ENCODE data around the gene TOMM34. TPM values are rescaled to one million over a fixed set of nuclear protein-coding genes. Genes with fewer than 3 reads are reported as not detected.

Gene TOMM34
- total and polyA plus RNA-seq, 2 experiments from 2014 or later, result 32.0 to 50.0 TPM

DNA sequence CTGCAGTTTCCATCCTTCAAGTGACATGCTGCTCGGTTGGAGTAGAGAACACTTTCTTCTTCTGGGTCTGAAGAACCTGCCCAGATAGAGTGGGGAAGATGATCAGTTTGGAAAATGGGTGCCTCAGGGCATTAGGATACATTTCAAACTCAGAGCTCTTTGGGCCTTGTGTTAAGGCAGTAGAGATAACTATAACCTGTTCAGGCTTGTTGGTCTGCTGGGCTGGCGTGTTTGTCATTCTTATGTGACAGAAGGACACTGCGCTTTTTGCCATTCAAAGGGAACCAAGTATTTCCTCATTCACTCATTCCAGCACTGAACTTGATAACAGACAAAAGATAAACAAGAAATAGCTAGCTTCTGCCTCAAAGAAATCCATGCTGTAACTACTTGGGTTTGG is 3.8 kb downstream of the TOMM34 start:
- DNase-seq (ENCODE audit: low spot score), result peak; percentile 18
- Histone ChIP-seq H3K36me3 (replicated peaks; ENCODE audit: insufficient read depth, low read depth) (peaks cover 6% of the 10 kb centered on the region), H3K27me3 (no peaks in the 10 kb centered on the region), H3K4me3 (no peak overlapping the region), H3K9me2 (replicated peaks; ENCODE audit: insufficient read depth) (no peaks in the 10 kb centered on the region), H3K9me3 (ENCODE audit: low read depth) (no peaks in the 10 kb centered on the region), H3K27ac (peak overlapping the region; percentile 13), H4K20me1 (ENCODE audit: insufficient read depth, poor library complexity, severe bottlenecking) (no peaks in the 10 kb centered on the region), H3K4me1 (ENCODE audit: insufficient read depth) (peaks cover 18% of the 10 kb centered on the region), H2AFZ (no peak overlapping the region), H3K4me2 (no peak overlapping the region), H3K79me2 (peaks cover 35% of the 10 kb centered on the region)
- WGBS (ENCODE audit: low lambda C conversion rate, missing lambda C conversion rate), result 76% methylated on average over 3 of the region's 3 CpGs
- TF ChIP-seq EZH2 (IDR thresholded peaks at IDR 0.05; ENCODE audit: borderline replicate concordance), result no peak
- TF ChIP-seq, protein P1, sequence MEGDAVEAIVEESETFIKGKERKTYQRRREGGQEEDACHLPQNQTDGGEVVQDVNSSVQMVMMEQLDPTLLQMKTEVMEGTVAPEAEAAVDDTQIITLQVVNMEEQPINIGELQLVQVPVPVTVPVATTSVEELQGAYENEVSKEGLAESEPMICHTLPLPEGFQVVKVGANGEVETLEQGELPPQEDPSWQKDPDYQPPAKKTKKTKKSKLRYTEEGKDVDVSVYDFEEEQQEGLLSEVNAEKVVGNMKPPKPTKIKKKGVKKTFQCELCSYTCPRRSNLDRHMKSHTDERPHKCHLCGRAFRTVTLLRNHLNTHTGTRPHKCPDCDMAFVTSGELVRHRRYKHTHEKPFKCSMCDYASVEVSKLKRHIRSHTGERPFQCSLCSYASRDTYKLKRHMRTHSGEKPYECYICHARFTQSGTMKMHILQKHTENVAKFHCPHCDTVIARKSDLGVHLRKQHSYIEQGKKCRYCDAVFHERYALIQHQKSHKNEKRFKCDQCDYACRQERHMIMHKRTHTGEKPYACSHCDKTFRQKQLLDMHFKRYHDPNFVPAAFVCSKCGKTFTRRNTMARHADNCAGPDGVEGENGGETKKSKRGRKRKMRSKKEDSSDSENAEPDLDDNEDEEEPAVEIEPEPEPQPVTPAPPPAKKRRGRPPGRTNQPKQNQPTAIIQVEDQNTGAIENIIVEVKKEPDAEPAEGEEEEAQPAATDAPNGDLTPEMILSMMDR (IDR thresholded peaks at IDR 0.05; ENCODE audit: poor library complexity), result no peak
- TF ChIP-seq EZH2phosphoT487 (IDR thresholded peaks at IDR 0.05; ENCODE audit: low read depth, severe bottlenecking, unreplicated experiment), result no peak

DNA sequence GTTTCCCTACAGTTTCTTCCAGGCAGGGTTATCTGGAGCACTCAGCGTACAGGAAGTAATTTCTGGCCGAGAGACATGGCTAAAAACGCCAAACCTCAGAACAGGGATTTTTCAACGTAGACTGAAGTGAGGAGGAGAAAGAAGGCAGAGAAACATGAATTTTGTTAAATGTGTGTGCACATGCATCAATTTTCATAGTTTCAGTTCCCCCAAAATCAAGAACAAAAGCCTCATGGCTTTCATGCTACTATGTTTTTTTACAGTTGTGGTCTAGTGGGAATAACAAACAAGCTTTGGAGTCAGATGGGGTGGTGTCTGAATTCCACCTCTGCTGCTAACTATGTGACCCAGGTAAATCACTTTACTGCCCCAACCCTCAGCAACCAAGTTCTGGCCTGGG is 4.9 kb downstream of the TOMM34 start:
- Histone ChIP-seq H3K9me3 (ENCODE audit: low read depth) (no peaks in the 10 kb centered on the region), H4K20me1 (ENCODE audit: insufficient read depth, poor library complexity, severe bottlenecking) (no peaks in the 10 kb centered on the region), H3K9me2 (replicated peaks; ENCODE audit: insufficient read depth) (no peaks in the 10 kb centered on the region), H2AFZ (no peak overlapping the region), H3K36me3 (replicated peaks; ENCODE audit: insufficient read depth, low read depth) (peaks cover 6% of the 10 kb centered on the region), H3K4me1 (ENCODE audit: insufficient read depth) (peaks cover 12% of the 10 kb centered on the region), H3K27ac (no peak overlapping the region), H3K27me3 (no peaks in the 10 kb centered on the region), H3K79me2 (peaks cover 35% of the 10 kb centered on the region), H3K4me3 (no peak overlapping the region), H3K4me2 (no peak overlapping the region)
- no peak for TF ChIP-seq EZH2phosphoT487 (IDR thresholded peaks at IDR 0.05; ENCODE audit: low read depth, severe bottlenecking, unreplicated experiment)
- TF ChIP-seq, protein P1 (IDR thresholded peaks at IDR 0.05; ENCODE audit: poor library complexity), result no peak
- no peak for TF ChIP-seq EZH2 (IDR thresholded peaks at IDR 0.05; ENCODE audit: borderline replicate concordance)
- WGBS (ENCODE audit: low lambda C conversion rate, missing lambda C conversion rate), result 92% methylated on average over 4 of the region's 4 CpGs
- DNase-seq (ENCODE audit: low spot score), result no peak

DNA sequence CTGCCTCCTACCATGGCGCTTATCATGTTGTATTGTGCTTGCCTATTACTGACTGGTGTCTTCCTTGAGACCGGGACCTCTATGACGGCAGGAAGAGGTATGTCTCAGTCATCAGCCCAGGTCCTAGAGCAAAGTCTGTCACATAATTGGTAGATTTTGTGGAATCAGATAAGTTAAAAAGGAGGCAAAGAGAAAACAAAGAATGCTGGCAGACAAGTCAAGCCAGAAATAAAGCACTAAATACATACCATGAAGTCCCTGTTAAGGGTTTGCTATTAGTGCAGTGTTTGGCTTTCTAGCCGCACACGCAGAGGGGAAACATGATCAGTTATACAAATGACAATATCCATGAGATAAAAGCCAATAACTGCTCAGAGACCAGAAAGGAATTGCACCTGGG is 6.0 kb downstream of the TOMM34 start:
- Histone ChIP-seq H2AFZ (no peak overlapping the region), H3K79me2 (peaks cover 29% of the 10 kb centered on the region), H3K36me3 (replicated peaks; ENCODE audit: insufficient read depth, low read depth) (peaks cover 6% of the 10 kb centered on the region), H3K9me2 (replicated peaks; ENCODE audit: insufficient read depth) (no peaks in the 10 kb centered on the region), H3K4me2 (no peak overlapping the region), H3K27me3 (no peaks in the 10 kb centered on the region), H3K4me1 (ENCODE audit: insufficient read depth) (peaks cover 10% of the 10 kb centered on the region), H4K20me1 (ENCODE audit: insufficient read depth, poor library complexity, severe bottlenecking) (no peaks in the 10 kb centered on the region), H3K4me3 (no peak overlapping the region), H3K9me3 (ENCODE audit: low read depth) (no peaks in the 10 kb centered on the region), H3K27ac (no peak overlapping the region)
- WGBS (ENCODE audit: low lambda C conversion rate, missing lambda C conversion rate), result 85% methylated on average over 5 of the region's 5 CpGs
- TF ChIP-seq EZH2phosphoT487 (IDR thresholded peaks at IDR 0.05; ENCODE audit: low read depth, severe bottlenecking, unreplicated experiment) (no peak), EZH2 (IDR thresholded peaks at IDR 0.05; ENCODE audit: borderline replicate concordance) (no peak)
- TF ChIP-seq, protein P1 (IDR thresholded peaks at IDR 0.05; ENCODE audit: poor library complexity), result no peak
- no peak for DNase-seq (ENCODE audit: low spot score)

- WGBS (ENCODE audit: low lambda C conversion rate, missing lambda C conversion rate), result 96% methylated on average over 1 of the region's 1 CpG
- peaks cover 6% of the 10 kb centered on the region for H3K36me3 ChIP-seq (replicated peaks; ENCODE audit: insufficient read depth, low read depth)
- TF ChIP-seq EZH2 (IDR thresholded peaks at IDR 0.05; ENCODE audit: borderline replicate concordance), result no peak
- TF ChIP-seq EZH2phosphoT487 (IDR thresholded peaks at IDR 0.05; ENCODE audit: low read depth, severe bottlenecking, unreplicated experiment), result no peak
- TF ChIP-seq, protein P1 (IDR thresholded peaks at IDR 0.05; ENCODE audit: poor library complexity), result no peak
Measured at GRCh38 chr20:44952731-44953130, 7.5 kb downstream of the TOMM34 start.

More at GRCh38 chr20:44952731-44953130, 7.5 kb downstream of the TOMM34 start:
- Histone ChIP-seq H3K4me2 (no peak overlapping the region), H3K27me3 (no peaks in the 10 kb centered on the region), H4K20me1 (ENCODE audit: insufficient read depth, poor library complexity, severe bottlenecking) (no peaks in the 10 kb centered on the region), H3K4me1 (ENCODE audit: insufficient read depth) (no peaks in the 10 kb centered on the region), H2AFZ (no peak overlapping the region), H3K9me3 (ENCODE audit: low read depth) (no peaks in the 10 kb centered on the region), H3K4me3 (no peak overlapping the region), H3K79me2 (peaks cover 14% of the 10 kb centered on the region), H3K27ac (no peak overlapping the region), H3K9me2 (replicated peaks; ENCODE audit: insufficient read depth) (no peaks in the 10 kb centered on the region)
- DNase-seq (ENCODE audit: low spot score), result no peak
